A549 (cell line): ENCODE data around the gene PRPS2. TPM values are rescaled to one million over a fixed set of nuclear protein-coding genes. Genes with fewer than 3 reads are reported as not detected.

Experiments
- ATAC-seq, 2 experiments: fragments of 200-7000 bp in 1 of 2; fragments of >200 bp in 1 of 2; cut with Nextera tagmentation in 1 of 2; cut with Tn5 transposase in 1 of 2; 3 replicates each; pipeline versions ENCODE4 v1.8.0 to v1.9.1; 2018 to 2020; ENCODE audit warnings: mild to moderate bottlenecking in 1 of 2, moderate library complexity in 1 of 2
- CTCF ChIA-PET: fragments of 300-600 bp; sonication (Branson Sonifier 250); formaldehyde crosslinking; extraction: SDS; loops from one replicate; lab custom pipeline; 2021; ENCODE audit warnings: antibody characterized with exemption, inconsistent platforms; lab: Yijun Ruan, JAX
- POLR2A ChIA-PET: fragments of 350-600 bp; formaldehyde crosslinking; extraction: SDS; loops from one replicate; lab custom pipeline; 2021; ENCODE audit warnings: antibody characterized with exemption, inconsistent platforms; lab: Yijun Ruan, JAX
- DNase-seq, 2 experiments: peaks; one replicate each; pipeline versions ENCODE4 v3.0.0 to v3.0.0-alpha.2; 2011 to 2016; ENCODE audit warnings: low read depth in 1 of 2, low spot score in 1 of 2
- FAIRE-seq: peaks from 2 replicates; lab custom pipeline; 2011; peaks lifted over from hg19 to GRCh38; lab: Jason Lieb, UNC
- H3K27ac ChIP-seq, 2 experiments: fragments of >200 bp; sonication (Bioruptor Twin); formaldehyde crosslinking; 3 replicates each; pipeline ENCODE4 v1.5.1; 2016 to 2017
- H3K4me1 ChIP-seq: fragments of >200 bp; sonication (Bioruptor Twin); formaldehyde crosslinking; 3 replicates; pipeline ENCODE4 v1.6.1; 2016
- H3K4me2 ChIP-seq: fragments of >200 bp; sonication (Bioruptor Twin); formaldehyde crosslinking; 3 replicates; pipeline ENCODE4 v1.6.1; 2016
- H3K4me3 ChIP-seq: fragments of >200 bp; sonication (Bioruptor Twin); formaldehyde crosslinking; 3 replicates; pipeline ENCODE4 v1.5.1; 2016
- H3K9me3 ChIP-seq: fragments of >200 bp; sonication (Bioruptor Twin); formaldehyde crosslinking; 3 replicates; pipeline ENCODE4 v1.6.1; 2016
- BHLHE40 ChIP-seq: IDR thresholded peaks from 2 replicates; pipeline ENCODE4 v1.6.1; 2012; ENCODE audit warnings: low read depth, low read length, inconsistent platforms
- CBX2 ChIP-seq: fragments of 200-600 bp; sonication (generic); IDR thresholded peaks from 2 replicates; pipeline ENCODE4 v1.6.1; 2016; ENCODE audit warnings: low read depth, mild to moderate bottlenecking, borderline replicate concordance
- CBX8 ChIP-seq: fragments of 200-600 bp; sonication (generic); IDR thresholded peaks from 2 replicates; pipeline ENCODE4 v1.6.1; 2016
- CEBPB ChIP-seq, 2 experiments: fragments of >200 bp in 1 of 2; sonication (Bioruptor Twin) in 1 of 2; formaldehyde crosslinking in 1 of 2; IDR thresholded peaks; 2 replicates each; pipeline ENCODE4 v1.6.1; 2012 to 2016
- CHD2 ChIP-seq: fragments of 150-350 bp; IDR thresholded peaks from 2 replicates; pipeline ENCODE4 v1.6.1; 2014; ENCODE audit warnings: low read length; ENCODE audit not compliant: partially characterized antibody
- CHD4 ChIP-seq: fragments of 200-600 bp; sonication (generic); IDR thresholded peaks from 2 replicates; pipeline ENCODE4 v1.6.1; 2016; ENCODE audit warnings: antibody characterized with exemption, mild to moderate bottlenecking, borderline replicate concordance
- EHF ChIP-seq: fragments of 250-450 bp; sonication (Bioruptor Pico); IDR thresholded peaks from 2 replicates; pipeline ENCODE4 v1.5.0; 2020; ENCODE audit warnings: mild to moderate bottlenecking
- EHMT2 ChIP-seq: fragments of 200-600 bp; sonication (generic); IDR thresholded peaks from 2 replicates; pipeline ENCODE4 v1.6.1; 2016; ENCODE audit warnings: antibody characterized with exemption, low read depth, mild to moderate bottlenecking, moderate library complexity
- FOSB ChIP-seq: fragments of 250-450 bp; sonication (Bioruptor Pico); IDR thresholded peaks from 2 replicates; pipeline ENCODE4 v1.5.0; 2020; ENCODE audit warnings: mild to moderate bottlenecking, moderate library complexity
- HDAC2 ChIP-seq: fragments of 200-600 bp; sonication (generic); IDR thresholded peaks from 2 replicates; pipeline ENCODE4 v1.6.1; 2016
- HOXB13 ChIP-seq: fragments of 250-450 bp; sonication (Bioruptor Pico); IDR thresholded peaks from 2 replicates; pipeline ENCODE4 v1.5.0; 2020; ENCODE audit warnings: low read depth, mild to moderate bottlenecking, moderate library complexity
- HOXB5 ChIP-seq: fragments of 250-450 bp; sonication (Bioruptor Pico); IDR thresholded peaks from 2 replicates; pipeline ENCODE4 v1.5.0; 2020; ENCODE audit warnings: mild to moderate bottlenecking, moderate library complexity
- JUNB ChIP-seq: fragments of >200 bp; sonication (Bioruptor Twin); formaldehyde crosslinking; IDR thresholded peaks from 2 replicates; pipeline ENCODE4 v1.6.1; 2016
- MAFK ChIP-seq: fragments of 450-650 bp; IDR thresholded peaks from 2 replicates; pipeline ENCODE4 v1.6.1; 2014; ENCODE audit not compliant: partially characterized antibody
- MAZ ChIP-seq: fragments of 150-350 bp; IDR thresholded peaks from 2 replicates; pipeline ENCODE4 v1.6.1; 2014; ENCODE audit warnings: antibody characterized with exemption, low read depth, low read length, borderline replicate concordance
- NFE2L2 ChIP-seq: fragments of 150-350 bp; conservative IDR thresholded peaks from 2 replicates; pipeline ENCODE4 v1.6.1; 2014; ENCODE audit warnings: low read length
- NR3C1 ChIP-seq: fragments of >200 bp; sonication (Bioruptor Twin); formaldehyde crosslinking; IDR thresholded peaks from 3 replicates; pipeline ENCODE4 v1.6.1; 2017
- PHF8 ChIP-seq: fragments of 200-600 bp; sonication (generic); IDR thresholded peaks from 2 replicates; pipeline ENCODE4 v1.6.1; 2016; ENCODE audit warnings: low read depth, mild to moderate bottlenecking, antibody characterized with exemption, moderate library complexity, borderline replicate concordance
- POLR2A ChIP-seq: IDR thresholded peaks from 2 replicates; pipeline ENCODE4 v1.6.1; 2012; ENCODE audit warnings: mild to moderate bottlenecking, low read length
- POLR2AphosphoS2 ChIP-seq: conservative IDR thresholded peaks from 2 replicates; pipeline ENCODE4 v1.6.1; 2012; ENCODE audit warnings: low read length, improper control_type of control experiment, inconsistent platforms
- RCOR1 ChIP-seq: fragments of 150-350 bp; IDR thresholded peaks from 2 replicates; pipeline ENCODE4 v1.6.1; 2014; ENCODE audit warnings: antibody characterized with exemption, low read length, low read depth
- RFX5 ChIP-seq: fragments of 450-650 bp; IDR thresholded peaks from 2 replicates; pipeline ENCODE4 v1.7.1; 2014; ENCODE audit warnings: antibody characterized with exemption, mild to moderate bottlenecking, moderate library complexity
- SMC3 ChIP-seq: fragments of >200 bp; sonication (Bioruptor Twin); formaldehyde crosslinking; IDR thresholded peaks from 3 replicates; pipeline ENCODE4 v1.6.1; 2018; ENCODE audit warnings: inconsistent platforms
- TFCP2L1 ChIP-seq: fragments of 250-450 bp; sonication (Bioruptor Pico); IDR thresholded peaks from 2 replicates; pipeline ENCODE4 v1.5.0; 2021; ENCODE audit warnings: mild to moderate bottlenecking
- ZSCAN20 ChIP-seq: fragments of 250-450 bp; sonication (Bioruptor Pico); IDR thresholded peaks from 2 replicates; pipeline ENCODE4 v1.8.0; 2022; ENCODE audit warnings: mild to moderate bottlenecking, moderate library complexity
- whole genome bisulfite sequencing: methylation state at CpG from one replicate; pipeline ENCODE4 v1.1.6; 2017; ENCODE audit errors: missing lambda C conversion rate; 5-methylcytosine and 5-hydroxymethylcytosine counted together
- polyA plus RNA-seq, 4 experiments: library from polyadenylated mRNA; depleted of rRNA in 3 of 4; stranded (reverse); fragments of >200 nt; fragmentation: RNase III in 1 of 4; extraction: RNeasy Plus Mini Kit Qiagen cat#74134 plus additional on column Dnase treatment in 1 of 4; gene quantifications; 2 replicates in 3 of 4; 3 replicates in 1 of 4; pipeline ENCODE4 v1.2.3, GENCODE V29; 2011 to 2017
- TF ChIP-seq, protein P1 (sequence below): fragments of 150-350 bp; IDR thresholded peaks from 2 replicates; pipeline ENCODE4 v1.6.1; 2014; ENCODE audit warnings: low read depth, mild to moderate bottlenecking, low read length
- TF ChIP-seq, protein P2 (sequence below): IDR thresholded peaks from 2 replicates; pipeline ENCODE4 v1.6.1; 2012
- TF ChIP-seq, protein P3 (sequence below): IDR thresholded peaks from 2 replicates; pipeline ENCODE4 v1.6.1; 2012
- TF ChIP-seq, protein P4 (sequence below): fragments of >200 bp; sonication (Bioruptor Twin); formaldehyde crosslinking; IDR thresholded peaks from 3 replicates; pipeline ENCODE4 v1.5.1; 2016
- TF ChIP-seq, protein P5 (sequence below): IDR thresholded peaks from 2 replicates; pipeline ENCODE4 v1.6.1; 2012; ENCODE audit warnings: low read depth, borderline replicate concordance

The PRPS2 gene
- polyA plus RNA-seq, 2 of the 4 experiments (the other 2 are of a cell fraction): 40.3 to 51.8 TPM

DNA sequence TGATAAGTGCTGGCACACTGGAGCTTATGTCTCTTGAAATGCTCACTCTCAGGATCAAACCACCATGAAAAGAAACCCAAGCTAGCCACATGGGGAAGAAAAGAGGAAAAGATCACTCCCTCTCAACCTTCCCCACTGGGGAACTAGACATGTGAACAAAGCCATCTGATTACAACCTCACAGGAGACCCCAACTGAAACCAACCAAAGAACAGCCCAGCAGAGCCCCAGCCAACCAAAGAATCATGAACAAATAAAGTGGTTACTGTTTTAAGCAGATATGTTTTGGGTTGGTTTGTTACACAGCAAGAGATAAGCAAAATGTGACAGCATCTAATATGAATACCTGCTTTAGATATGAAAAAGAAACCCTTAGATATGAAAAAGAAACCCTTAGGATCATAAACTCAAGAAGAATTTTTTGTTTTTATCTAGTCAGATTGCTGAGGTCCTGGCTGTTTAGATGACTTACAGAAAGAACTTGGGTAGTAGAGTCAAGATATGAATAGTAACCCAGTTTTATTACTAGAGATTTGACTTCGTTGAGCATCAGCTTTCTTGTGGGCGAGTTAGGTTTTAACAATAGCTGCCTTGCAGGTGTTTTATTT, 52.0 kb downstream of the PRPS2 start:
- CTCF ChIA-PET: no interaction called here
- Histone ChIP-seq H3K4me2 (no peak overlapping the region), H3K4me1 (no peaks in the 10 kb centered on the region), H3K4me3 (no peak overlapping the region), H3K9me3 (peaks cover 4% of the 10 kb centered on the region; the same call in 1 of the 3 replicates), H3K27ac (no peak overlapping the region)
- TF ChIP-seq JUNB: no peak
- TF ChIP-seq CBX2: no peak
- TF ChIP-seq, protein P1, sequence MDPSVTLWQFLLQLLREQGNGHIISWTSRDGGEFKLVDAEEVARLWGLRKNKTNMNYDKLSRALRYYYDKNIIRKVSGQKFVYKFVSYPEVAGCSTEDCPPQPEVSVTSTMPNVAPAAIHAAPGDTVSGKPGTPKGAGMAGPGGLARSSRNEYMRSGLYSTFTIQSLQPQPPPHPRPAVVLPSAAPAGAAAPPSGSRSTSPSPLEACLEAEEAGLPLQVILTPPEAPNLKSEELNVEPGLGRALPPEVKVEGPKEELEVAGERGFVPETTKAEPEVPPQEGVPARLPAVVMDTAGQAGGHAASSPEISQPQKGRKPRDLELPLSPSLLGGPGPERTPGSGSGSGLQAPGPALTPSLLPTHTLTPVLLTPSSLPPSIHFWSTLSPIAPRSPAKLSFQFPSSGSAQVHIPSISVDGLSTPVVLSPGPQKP: no peak
- TF ChIP-seq CHD4: no peak
- TF ChIP-seq HOXB13 (CRISPR knock-in tag): no peak
- DNase-seq (no peak), FAIRE-seq (no peak), ATAC-seq (no peak)
- POLR2A ChIA-PET: no interaction called here
- 8% methylated on average over 2 of the region's 2 CpGs for WGBS

DNA sequence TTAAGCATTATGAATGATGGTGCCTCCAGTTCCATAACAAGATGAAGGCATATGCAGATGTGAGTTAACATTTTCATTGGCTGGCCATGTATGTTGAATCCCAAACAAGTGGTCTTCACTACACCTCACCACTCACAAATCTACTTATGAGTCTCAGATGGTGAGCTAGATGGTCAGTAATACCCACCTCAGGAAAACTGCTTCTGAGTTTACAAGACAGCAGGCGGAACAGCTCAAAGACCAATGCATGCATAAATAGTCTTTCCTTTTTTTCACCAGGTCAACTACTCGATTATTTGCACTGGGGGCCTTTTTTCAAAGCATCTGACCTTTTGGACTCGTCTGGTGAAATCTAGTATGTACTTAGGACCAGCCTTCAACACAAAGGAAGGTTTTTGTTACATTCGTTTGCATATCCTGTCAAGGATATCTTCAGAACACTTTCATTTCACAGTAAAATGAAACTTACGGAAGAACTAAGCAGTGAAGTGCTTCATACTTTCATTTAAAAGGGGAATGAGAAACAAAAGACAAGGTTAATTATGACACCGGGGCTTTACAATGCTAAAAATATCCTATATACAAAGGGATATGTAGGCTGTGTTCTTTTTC, 52.6 kb downstream of the PRPS2 start:
- no peak for FAIRE-seq
- no peak for DNase-seq
- CTCF ChIA-PET: no interaction called here
- no peak overlapping the region for H3K27ac ChIP-seq
- 27% methylated on average over 6 of the region's 6 CpGs for WGBS
- TF ChIP-seq HOXB5 (CRISPR knock-in tag): no peak
- TF ChIP-seq FOSB (CRISPR knock-in tag): no peak
- TF ChIP-seq JUNB: no peak
- TF ChIP-seq EHMT2: no peak
- TF ChIP-seq SMC3: no peak
- no peak for TF ChIP-seq HDAC2
- TF ChIP-seq, protein P2, sequence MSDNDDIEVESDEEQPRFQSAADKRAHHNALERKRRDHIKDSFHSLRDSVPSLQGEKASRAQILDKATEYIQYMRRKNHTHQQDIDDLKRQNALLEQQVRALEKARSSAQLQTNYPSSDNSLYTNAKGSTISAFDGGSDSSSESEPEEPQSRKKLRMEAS: no peak
- TF ChIP-seq MAZ: no peak
- TF ChIP-seq, protein P3, sequence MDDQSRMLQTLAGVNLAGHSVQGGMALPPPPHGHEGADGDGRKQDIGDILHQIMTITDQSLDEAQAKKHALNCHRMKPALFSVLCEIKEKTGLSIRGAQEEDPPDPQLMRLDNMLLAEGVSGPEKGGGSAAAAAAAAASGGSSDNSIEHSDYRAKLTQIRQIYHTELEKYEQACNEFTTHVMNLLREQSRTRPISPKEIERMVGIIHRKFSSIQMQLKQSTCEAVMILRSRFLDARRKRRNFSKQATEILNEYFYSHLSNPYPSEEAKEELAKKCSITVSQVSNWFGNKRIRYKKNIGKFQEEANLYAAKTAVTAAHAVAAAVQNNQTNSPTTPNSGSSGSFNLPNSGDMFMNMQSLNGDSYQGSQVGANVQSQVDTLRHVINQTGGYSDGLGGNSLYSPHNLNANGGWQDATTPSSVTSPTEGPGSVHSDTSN: no peak
- no peak for TF ChIP-seq NFE2L2
- TF ChIP-seq MAFK: no peak
- TF ChIP-seq CEBPB (IDR thresholded peaks at IDR 0.05): no peak
- TF ChIP-seq, protein P4, sequence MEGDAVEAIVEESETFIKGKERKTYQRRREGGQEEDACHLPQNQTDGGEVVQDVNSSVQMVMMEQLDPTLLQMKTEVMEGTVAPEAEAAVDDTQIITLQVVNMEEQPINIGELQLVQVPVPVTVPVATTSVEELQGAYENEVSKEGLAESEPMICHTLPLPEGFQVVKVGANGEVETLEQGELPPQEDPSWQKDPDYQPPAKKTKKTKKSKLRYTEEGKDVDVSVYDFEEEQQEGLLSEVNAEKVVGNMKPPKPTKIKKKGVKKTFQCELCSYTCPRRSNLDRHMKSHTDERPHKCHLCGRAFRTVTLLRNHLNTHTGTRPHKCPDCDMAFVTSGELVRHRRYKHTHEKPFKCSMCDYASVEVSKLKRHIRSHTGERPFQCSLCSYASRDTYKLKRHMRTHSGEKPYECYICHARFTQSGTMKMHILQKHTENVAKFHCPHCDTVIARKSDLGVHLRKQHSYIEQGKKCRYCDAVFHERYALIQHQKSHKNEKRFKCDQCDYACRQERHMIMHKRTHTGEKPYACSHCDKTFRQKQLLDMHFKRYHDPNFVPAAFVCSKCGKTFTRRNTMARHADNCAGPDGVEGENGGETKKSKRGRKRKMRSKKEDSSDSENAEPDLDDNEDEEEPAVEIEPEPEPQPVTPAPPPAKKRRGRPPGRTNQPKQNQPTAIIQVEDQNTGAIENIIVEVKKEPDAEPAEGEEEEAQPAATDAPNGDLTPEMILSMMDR: no peak
- TF ChIP-seq, all 56 proteins: peak for 0
- POLR2A ChIA-PET: no interaction called here
- Histone ChIP-seq H3K4me3 (no peak overlapping the region), H3K9me3 (peaks cover 4% of the 10 kb centered on the region; the same call in 1 of the 3 replicates), H3K4me1 (no peaks in the 10 kb centered on the region), H3K4me2 (peak overlapping the region; percentile 23; the same call in 1 of the 3 replicates)
- ATAC-seq: no peak

DNA sequence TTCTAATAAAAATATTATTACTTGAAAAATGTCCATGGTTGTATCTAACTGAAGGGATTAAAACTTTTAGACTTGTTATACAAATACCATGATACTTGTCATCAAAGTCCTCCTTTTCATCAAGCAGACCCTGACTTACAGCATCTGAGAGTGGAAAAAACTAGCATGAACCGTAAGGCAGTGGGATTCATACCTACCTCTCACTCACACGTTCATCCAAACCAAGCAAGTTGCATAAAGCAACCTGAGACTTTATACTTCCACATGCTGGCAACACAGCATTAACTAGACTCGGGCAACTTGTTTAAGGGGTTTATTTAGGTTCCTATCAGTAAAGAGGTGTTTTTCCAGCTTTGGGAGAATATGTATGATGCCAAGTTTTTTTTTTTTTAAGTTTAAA, 53.1 kb downstream of the PRPS2 start:
- DNase-seq (no peak), FAIRE-seq (peak; percentile 82)
- TF ChIP-seq TFCP2L1 (CRISPR knock-in tag): no peak
- TF ChIP-seq CBX8: no peak
- TF ChIP-seq RFX5: no peak
- TF ChIP-seq, protein P5, sequence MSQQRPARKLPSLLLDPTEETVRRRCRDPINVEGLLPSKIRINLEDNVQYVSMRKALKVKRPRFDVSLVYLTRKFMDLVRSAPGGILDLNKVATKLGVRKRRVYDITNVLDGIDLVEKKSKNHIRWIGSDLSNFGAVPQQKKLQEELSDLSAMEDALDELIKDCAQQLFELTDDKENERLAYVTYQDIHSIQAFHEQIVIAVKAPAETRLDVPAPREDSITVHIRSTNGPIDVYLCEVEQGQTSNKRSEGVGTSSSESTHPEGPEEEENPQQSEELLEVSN: no peak
- TF ChIP-seq SMC3: no peak
- TF ChIP-seq EHF (CRISPR knock-in tag): no peak
- TF ChIP-seq CEBPB (IDR thresholded peaks at IDR 0.05): no peak
- TF ChIP-seq BHLHE40: no peak
- TF ChIP-seq POLR2A: no peak
- TF ChIP-seq POLR2AphosphoS2: no peak
- no peak for TF ChIP-seq PHF8
- no peak for TF ChIP-seq CHD2
- no peak for TF ChIP-seq RCOR1
- TF ChIP-seq NR3C1: no peak
- TF ChIP-seq ZSCAN20 (CRISPR knock-in tag): no peak

More for the DNA sequence above, 53.1 kb downstream of the PRPS2 start:
- 31% methylated on average over 3 of the region's 3 CpGs for WGBS
- no peak for ATAC-seq
- CTCF ChIA-PET: no interaction called here
- Histone ChIP-seq H3K27ac (no peak overlapping the region), H3K9me3 (peaks cover 2% of the 10 kb centered on the region; the same call in 1 of the 3 replicates), H3K4me1 (no peaks in the 10 kb centered on the region), H3K4me2 (no peak overlapping the region; the same call in 2 of the 3 replicates), H3K4me3 (no peak overlapping the region)
- POLR2A ChIA-PET: no interaction called here
